H1 (cell line): ENCODE data around the gene ENO2. TPM values are rescaled to one million over a fixed set of nuclear protein-coding genes. Genes with fewer than 3 reads are reported as not detected.

Experiments
- ASH2L ChIP-seq: fragments of 200-600, 300-600 bp; sonication (generic); IDR thresholded peaks from one replicate; pipeline ENCODE4 v1.7.1; 2017; ENCODE audit warnings: low read length
- CHD7 ChIP-seq: fragments of 300-600 bp; sonication (generic); IDR thresholded peaks from 2 replicates; pipeline ENCODE4 v1.7.1; 2012; ENCODE audit warnings: low read length, moderate library complexity, mild to moderate bottlenecking, inconsistent platforms; ENCODE audit not compliant: insufficient replicate concordance
- KDM1A ChIP-seq: fragments of 200-600, 300-600 bp; sonication (generic); IDR thresholded peaks from 2 replicates; pipeline ENCODE4 v1.7.1; 2016; ENCODE audit warnings: mild to moderate bottlenecking, low read length, borderline replicate concordance
- RAD21 ChIP-seq, 2 experiments: IDR thresholded peaks in 1 of 2; conservative IDR thresholded peaks in 1 of 2; 2 replicates each; pipeline ENCODE4 v1.6.1; 2011; ENCODE audit warnings: low read depth in 2 of 2, low read length in 2 of 2, improper control_type of control experiment in 1 of 2, inconsistent platforms in 1 of 2, mild to moderate bottlenecking in 1 of 2, moderate library complexity in 1 of 2
- SIX5 ChIP-seq: IDR thresholded peaks from 2 replicates; pipeline ENCODE4 v1.6.1; 2011; ENCODE audit warnings: mild to moderate bottlenecking, low read depth, low read length
- SRF ChIP-seq: IDR thresholded peaks from 2 replicates; pipeline ENCODE4 v1.6.1; 2011; ENCODE audit warnings: mild to moderate bottlenecking, low read depth, low read length, moderate library complexity
- ZNF274 ChIP-seq: IDR thresholded peaks from 2 replicates; pipeline ENCODE4 v1.7.0; 2012; ENCODE audit warnings: low read length, borderline replicate concordance; ENCODE audit errors: extremely low read depth
- polyA plus RNA-seq, 7 experiments: library from polyadenylated mRNA; depleted of rRNA in 3 of 7; stranded (reverse) in 5 of 7; unstranded in 2 of 7; fragments of >200 nt in 5 of 7; fragments of 200-250 nt in 2 of 7; gene quantifications; 1 replicate in 5 of 7; 2 replicates in 1 of 7; 4 replicates in 1 of 7; pipeline versions ENCODE4 v1.2.1 to v1.2.3, GENCODE V29; 2011 to 2013; ENCODE audit warnings: missing spikeins in 2 of 7, mixed read lengths in 2 of 7
- total RNA-seq: library from RNA; stranded (reverse); fragmentation: NEBNext Ultra II Directional; extraction: Animal tissue kit (Norgen Biotek cat#: 25700); gene quantifications from 2 replicates; pipeline ENCODE4 v1.2.1, GENCODE V29; 2021

The ENO2 gene
- total and polyA plus RNA-seq, 2 of the 8 experiments (the other 6 are each of a cell fraction or from before 2014, with no cell fraction given), result 92.4 to 102 TPM

DNA sequence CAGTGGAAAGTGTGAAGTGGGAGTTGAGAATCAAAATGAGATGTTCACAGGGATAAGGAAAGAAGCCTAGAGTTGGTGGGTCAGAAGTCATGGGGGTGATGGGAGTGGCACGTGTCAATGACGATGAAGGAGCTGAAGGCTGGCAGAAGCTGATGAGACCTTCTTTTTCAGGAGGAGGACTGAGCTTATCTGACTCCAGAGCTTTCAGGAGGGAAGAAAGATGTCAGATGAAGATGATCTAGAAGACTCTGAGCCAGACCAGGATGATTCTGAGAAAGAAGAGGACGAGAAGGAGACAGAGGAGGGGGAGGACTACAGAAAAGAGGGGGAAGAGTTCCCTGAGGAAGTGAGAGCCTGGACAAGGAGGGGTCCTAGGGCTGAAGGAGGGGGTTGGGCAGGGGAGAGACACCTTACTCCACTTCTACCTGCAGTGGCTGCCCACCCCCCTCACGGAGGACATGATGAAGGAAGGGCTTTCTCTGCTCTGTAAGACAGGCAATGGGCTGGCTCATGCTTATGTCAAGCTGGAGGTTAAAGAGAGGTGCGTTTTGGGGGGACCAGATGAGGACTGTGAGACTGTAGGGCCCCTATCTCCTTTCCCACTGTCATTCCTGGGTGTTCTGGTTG, 8.9 kb upstream of the ENO2 start (continued):
- TF ChIP-seq CHD7, result no peak
- no peak for TF ChIP-seq ZNF274
- no peak for TF ChIP-seq SIX5
- TF ChIP-seq KDM1A, result no peak
- TF ChIP-seq RAD21 (IDR thresholded peaks at IDR 0.05 in 1 of 2, conservative IDR thresholded peaks at IDR 0.05 in 1 of 2; ENCODE audit: low read depth in 2 of 2, low read length in 2 of 2), result no peak
- TF ChIP-seq ASH2L, result no peak
- no peak for TF ChIP-seq SRF
